HG02938 (cell line): ENCODE data around the gene ADGRD1.
A peak's percentile ranks its signal among the peaks of the same experiment; 100 is the strongest.

Experiments
- ATAC-seq: cut with Tn5 transposase; IDR thresholded peaks from one replicate; pipeline ENCODE4 v1.9.1; 2021; ENCODE audit warnings: mild to moderate bottlenecking, moderate library complexity; ENCODE audit not compliant: unreplicated experiment

The ADGRD1 gene

DNA sequence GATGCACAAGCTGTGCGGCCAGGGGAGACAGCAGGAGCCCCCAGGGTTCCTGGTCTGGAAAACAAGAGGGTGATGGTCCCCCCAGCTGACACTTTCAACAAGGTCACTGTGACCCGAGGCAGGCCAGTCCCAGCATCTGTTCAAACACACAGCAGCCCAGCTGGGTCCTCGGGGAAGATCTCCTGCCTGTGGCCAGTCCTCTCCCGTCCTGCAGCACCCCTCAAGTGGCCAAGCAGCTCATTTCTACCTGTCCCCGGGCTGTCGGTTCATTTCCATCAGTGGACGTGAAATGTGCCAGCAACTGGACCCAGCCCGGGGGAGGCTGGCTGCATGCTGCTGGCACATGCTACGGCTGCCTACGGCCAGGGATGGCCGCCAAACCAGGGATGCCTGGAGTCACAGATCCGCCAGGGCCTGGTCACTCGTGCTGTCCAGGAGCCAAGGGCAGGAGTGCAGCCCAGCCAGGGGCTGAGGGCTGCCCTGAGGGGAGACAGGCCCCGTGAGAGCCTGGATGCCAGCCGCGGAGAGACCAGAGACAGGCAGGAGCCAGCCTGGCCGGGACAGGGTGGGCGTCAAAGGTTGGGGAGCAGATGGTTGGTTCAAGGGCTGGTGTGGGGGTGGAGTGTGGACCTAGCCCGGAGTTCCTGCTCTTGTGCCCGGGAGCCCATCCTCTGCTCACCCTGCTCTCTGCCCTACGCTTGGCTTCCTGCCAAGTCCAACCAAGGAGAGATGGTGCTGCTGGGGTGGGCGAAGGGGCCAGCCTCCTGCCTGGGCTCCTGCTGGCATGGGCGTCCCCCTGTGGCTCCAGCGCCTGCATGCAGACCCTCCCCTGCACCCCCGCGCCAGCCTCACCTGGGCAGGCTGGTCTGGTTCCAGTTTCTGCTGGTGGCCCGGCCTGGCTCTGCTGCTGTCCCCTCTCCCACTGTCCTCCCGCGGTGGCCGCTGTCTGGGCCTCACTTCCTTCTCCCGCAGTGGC, 143.8 kb downstream of the ADGRD1 start:
- no peak for ATAC-seq

GRCh38 chr12:131098178-131098981, 144.7 kb downstream of the ADGRD1 start:
- no peak for ATAC-seq

DNA sequence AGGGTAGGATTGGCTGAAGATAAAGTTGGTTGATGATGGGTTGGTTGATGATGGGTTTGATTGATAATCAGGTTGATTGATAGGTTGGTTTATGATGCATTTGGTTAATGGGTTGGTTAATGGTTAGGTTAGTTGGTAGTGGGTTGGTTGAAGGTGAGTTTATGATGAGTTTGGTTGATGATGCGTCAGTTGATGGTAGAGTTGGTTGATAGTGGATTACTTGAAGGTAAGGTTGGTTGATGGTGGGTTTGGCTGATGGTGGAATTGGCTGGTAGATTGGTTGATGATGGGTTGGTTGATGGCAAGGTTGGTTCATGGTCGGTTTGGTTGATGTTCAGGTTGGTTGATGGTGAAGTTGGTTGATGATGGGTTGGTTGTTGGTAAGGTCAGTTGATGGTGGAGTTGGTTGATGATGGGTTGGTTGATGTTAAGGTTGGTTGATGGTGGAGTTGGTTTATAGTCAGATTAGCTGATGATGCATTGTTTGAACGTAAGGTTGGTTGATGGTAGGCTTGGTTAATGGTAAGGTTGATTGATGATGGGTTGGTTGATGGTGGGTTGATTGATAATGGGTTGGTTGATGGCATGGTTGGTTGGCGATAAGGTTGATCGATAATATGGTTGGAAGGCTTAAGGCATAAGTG, 146.4 kb downstream of the ADGRD1 start:
- no peak for ATAC-seq

DNA sequence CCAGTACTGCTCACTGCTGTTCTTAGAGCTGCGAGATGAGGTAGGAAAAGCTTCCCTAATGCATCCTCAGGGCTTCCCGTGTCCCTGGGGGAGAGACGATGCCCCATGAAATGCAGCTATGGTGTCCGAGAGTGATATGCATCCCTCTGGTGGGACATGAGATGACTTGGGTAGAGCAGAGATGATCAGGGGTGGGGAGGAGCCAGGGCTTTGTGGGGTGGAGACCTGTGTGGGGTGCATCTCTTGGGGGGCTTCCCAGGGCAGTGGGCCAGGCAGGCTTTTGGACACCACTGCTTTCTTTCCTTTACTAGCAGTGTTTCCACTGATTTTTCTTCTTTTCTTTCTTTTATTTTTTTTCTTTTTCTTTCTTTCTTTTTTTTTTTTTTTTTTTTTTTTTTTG, 147.3 kb downstream of the ADGRD1 start:
- ATAC-seq, result no peak

GRCh38 chr12:131101703-131102492, 148.2 kb downstream of the ADGRD1 start:
- ATAC-seq, result peak; percentile 88

- no peak for ATAC-seq
These were observed 148.8 kb downstream of the ADGRD1 start for GRCh38 chr12:131102493-131102931.

DNA sequence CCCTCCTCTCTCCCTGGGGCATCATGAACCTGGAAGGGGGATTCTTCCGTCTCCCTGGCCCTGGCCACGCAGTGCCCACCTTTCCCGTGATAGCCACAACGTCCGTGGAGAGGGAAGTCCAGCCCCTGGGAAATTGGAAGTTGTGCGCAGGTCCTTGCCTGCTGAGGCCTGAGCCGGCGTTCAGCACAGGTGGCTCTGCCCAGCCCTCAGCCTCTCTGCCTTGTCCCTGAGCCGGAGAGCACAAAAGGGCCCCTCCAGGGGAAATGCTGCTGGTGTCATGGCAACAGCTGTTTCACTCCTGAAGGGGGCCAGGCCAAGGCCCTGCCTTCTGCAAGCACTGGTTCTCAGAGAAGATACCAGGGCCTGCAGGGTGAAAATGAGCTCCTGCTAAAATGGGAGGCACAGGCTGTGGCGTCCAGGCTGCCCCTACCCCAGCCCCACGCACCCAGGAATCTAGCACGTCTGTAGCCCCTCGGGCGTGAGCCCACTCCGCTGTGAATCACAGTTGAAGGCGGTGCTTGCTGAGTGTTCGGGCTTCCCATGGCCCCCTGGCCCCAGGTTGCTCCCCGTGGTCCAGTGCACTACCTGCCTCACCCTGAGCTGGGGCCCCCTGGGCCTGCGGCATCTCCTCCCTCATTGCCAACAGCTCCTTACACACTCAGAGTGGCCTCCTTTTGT, 149.4 kb downstream of the ADGRD1 start:
- no peak for ATAC-seq

GRCh38 chr12:131103669-131104462, 150.2 kb downstream of the ADGRD1 start:
- ATAC-seq, result no peak

DNA sequence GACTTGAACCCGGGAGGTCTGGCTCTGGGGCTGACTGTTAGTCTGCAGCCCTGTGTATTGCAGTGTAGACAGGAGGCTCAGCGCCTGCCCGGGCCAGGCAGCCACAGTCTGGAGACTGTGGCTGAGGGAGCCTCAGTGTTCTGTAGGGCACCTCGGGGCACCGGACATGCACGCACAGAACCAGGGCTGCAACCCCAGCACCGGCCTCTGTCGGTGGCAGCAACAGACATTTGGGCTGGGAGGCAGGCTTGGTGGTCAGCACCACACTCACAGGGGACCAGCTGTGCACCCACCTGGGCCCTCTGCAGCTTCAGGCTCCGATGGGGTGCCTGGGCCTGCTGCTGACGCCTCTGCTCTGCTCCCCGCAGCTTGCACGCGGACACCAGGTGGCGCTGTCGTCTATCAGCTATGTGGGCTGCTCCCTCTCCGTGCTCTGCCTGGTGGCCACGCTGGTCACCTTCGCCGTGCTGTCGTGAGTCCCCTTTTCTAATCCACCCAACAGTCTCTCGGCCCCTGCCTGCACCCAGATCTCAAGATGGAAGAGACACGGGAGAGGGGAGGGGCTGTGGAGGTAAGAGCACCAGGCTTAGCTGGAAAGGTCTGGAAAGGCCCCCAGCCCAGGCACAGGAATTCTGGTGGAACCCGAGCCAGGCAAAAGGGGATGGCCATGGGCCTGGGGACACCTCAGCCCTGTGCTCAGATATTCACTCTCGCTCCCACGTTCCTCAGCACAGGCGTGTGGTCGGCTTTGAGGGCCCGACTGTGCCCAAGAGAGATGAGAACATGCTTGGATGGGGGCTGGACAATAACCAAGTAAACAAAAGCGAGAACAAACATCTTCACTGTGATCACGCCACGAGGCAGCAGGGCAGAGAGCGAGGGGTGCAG, 151.0 kb downstream of the ADGRD1 start:
- peak; percentile 53 for ATAC-seq

DNA sequence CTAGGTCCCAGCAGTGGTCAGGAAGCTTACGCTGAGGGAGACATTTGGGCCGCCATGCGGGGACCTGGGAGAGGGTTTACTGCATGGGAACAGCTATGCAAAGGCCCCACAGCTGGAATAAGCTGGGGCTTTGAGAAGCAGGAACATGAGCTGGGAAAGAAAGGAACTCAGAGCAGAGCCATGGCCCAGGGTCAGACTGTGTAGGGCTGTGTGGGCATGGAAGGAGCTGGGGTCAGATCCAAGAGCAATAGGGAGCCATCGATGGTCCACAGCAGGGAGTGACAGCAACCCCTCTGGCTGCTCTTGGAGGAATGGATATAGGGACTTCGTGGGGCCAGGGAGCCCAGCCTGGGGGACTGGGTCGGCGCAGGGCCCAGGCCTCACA, 151.6 kb downstream of the ADGRD1 start:
- ATAC-seq, result no peak

DNA sequence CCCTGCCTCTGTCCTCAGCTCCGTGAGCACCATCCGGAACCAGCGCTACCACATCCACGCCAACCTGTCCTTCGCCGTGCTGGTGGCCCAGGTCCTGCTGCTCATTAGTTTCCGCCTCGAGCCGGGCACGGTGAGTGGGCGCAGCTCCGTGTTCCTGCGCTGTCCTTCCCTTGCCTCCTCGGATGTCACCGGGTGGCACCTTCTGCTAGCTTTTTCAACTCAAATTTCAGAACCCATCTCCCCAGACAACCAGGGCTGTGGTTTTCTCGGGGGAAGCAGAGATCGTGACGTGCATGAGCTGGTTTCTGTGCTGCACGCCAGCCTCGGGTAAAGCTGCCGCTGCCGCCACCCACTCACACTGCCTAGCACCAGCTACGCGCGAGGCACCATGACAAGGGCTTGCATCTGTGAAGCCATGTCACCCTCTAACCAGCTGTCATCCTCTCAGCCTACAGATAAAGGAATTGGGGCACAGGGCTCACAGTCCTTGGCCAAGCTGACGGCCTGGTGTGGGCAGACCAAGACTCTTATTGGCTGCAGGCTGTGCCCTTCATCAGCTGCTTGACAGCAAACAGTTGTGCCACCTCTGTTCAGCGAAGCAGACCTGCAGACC, 152.1 kb downstream of the ADGRD1 start:
- ATAC-seq, result no peak

- no peak for ATAC-seq
These were observed 152.7 kb downstream of the ADGRD1 start for GRCh38 chr12:131106349-131106941.

- ATAC-seq, result no peak
These were observed 154.7 kb downstream of the ADGRD1 start for GRCh38 chr12:131108177-131108955.

DNA sequence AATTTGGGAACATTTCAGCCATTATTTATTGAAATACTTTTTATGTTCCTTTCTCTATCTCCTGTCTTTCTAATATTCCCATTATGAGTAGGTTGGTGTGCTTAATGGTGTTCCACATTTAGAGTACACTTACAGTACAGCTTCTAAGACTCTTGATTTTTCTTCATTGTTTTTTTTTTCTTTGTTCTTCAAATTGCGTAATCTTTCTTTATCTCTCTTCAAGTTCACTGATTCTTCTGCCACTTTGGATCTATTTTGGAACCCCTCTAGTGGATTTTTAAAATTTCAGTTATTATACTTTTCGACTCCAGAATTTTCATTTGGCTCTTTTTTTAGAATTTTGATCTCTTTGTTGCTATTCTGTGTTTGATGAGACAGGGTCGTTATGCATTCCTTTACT, 157.7 kb downstream of the ADGRD1 start:
- no peak for ATAC-seq

GRCh38 chr12:131112021-131112420, 158.3 kb downstream of the ADGRD1 start:
- ATAC-seq, result no peak

DNA sequence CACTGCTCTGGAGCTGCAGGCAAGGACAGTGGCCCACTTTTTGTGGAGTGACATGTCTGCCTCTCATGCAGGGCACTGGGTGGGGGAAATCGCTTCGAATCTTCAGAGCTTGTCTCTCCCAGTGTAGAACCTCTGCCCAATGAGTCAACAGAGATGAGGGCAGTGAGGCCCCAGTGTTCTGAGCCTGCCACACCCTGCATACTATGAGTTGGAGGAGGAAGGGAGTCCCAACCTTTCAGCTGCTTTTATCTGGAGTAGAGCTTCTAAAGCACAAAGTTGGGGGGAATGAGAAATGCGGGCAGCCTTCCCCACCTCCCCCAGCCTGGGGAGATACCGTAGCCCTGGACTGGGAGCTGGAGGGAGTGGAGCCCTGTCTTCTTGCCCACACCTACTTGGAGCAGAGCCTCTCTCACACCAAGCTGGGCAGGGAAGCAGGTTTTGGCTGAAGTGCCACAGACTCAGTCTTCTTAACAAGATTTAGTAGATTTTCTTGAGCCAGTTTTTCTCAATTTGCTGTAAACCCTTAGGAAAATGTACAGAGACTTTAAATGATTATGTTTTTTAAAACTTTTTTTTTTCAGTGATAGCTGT, 159.1 kb downstream of the ADGRD1 start:
- ATAC-seq, result no peak
